GM19099 (cell line): Measurements from ENCODE around the gene RASSF8.

ENCODE experiments used
- POLR2A ChIP-seq: IDR thresholded peaks from 3 replicates; pipeline ENCODE4 v1.6.1; 2011; ENCODE audit warnings: low read depth; ENCODE audit not compliant: insufficient read length; ENCODE audit errors: extremely low read depth

The RASSF8 gene

GRCh38 chr12:25957793-25958427 lies 572 bp upstream of the RASSF8 start:
- TF ChIP-seq POLR2A: no peak

DNA sequence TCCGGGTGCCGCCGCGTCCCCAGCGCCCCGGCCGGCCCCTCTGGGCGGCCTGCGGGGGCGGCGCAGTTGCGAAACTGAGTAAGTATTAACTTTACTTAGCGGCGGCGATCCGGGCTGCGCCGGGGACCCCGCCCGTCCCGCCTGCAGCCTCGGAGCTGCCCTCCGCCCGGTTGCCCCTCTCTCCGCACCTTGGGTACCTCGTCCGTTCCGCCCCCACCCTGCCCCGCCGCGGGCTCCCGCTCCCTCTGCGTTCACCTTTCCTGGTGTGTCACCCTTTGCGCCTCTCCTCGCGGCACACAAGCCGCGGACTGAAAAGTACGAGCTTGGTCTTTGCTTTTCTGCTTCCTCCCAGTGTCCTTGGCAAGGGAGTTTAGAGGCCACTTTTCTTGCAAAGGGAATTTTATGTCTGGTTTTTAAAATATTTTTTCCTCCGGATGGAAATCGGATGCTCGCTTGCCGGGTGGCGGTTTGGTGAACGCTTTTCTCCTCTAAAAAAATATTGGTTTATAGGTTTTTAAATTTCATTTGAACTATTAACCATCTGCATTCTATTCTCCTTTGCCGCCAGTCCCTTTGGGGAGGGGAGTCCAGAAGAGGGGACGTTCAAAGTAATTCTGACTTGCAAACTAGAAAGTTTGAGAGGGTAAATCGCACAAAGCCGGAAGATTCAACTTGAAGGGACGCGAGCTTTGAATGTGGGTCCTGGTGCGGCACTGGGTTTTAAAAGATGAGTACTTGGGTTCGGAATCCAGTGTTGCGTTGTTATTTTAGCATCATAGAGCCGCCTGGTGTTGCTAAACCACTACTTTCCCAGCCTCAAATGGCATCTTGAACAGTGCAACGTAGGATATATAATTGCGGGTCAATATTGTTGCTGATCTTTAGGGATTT lies 834 bp downstream of the RASSF8 start:
- no peak for TF ChIP-seq POLR2A

GRCh38 chr12:25960143-25960542 lies 1.7 kb downstream of the RASSF8 start:
- no peak for TF ChIP-seq POLR2A

DNA sequence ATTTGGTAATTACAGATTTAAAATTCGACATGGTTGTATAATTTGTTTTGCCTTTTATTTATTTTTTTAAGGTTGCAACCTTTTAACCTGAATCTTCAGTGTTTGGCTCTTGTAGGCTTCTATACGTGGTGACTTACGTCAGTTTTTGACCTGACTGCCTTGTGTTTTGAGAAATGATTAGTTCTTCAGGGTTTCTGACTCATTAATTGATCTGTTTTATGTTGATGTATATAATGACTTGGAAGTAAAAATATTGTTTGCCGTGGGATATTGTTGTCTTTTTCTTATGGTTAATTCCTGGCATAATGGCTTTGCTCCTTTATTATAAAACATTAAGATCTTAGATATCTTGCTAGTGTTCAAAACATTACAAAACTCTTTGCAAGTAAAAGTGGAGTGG lies 2.5 kb downstream of the RASSF8 start:
- no peak for TF ChIP-seq POLR2A

DNA sequence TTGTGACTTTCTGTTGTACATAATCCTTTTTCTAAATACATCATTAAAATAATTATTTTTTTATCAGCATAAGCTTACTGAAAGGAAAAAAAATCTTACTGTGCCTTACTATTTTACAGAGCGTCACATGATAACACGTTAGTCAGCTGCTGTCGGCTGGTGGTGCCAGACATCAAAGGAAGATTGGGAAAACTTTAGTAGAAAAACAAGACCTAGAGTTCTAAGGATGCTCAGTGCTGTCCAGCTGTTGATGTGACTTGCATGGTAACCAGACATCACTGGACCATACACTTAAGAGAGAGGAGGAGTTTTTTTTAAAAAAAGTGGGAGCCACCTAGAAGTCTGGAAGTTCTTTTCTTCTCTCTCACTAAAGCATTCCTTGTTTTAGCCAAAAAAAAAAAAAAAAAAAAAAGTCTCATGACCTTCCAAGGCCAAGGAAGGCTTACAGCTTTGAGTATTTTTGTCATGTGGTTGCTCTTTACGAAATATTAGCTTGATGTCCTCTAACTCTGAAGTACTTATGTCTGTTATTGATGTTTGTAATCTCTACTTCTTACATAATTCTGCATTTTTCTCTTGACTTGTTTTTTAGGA lies 4.5 kb downstream of the RASSF8 start:
- TF ChIP-seq POLR2A: no peak

DNA sequence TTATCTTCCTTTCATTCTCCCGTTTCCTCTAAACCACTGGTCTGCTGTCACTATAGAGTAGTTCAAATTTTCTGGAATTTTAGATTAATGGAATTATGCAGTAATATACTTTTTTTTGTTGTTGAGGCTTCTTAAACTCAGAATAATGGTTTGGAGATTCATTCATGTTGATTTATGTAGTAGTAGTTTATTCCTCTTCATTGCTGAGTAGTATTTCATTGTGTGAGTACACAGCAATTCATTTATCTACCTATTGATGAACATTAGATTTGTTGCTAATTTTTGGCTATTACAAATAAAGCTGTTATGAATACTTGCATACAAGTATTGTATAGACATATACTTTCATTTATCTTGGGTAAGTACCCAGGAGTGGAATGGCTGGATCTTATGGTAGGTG lies 7.2 kb downstream of the RASSF8 start:
- TF ChIP-seq POLR2A: no peak

GRCh38 chr12:25970082-25970481 lies 11.6 kb downstream of the RASSF8 start:
- no peak for TF ChIP-seq POLR2A

DNA sequence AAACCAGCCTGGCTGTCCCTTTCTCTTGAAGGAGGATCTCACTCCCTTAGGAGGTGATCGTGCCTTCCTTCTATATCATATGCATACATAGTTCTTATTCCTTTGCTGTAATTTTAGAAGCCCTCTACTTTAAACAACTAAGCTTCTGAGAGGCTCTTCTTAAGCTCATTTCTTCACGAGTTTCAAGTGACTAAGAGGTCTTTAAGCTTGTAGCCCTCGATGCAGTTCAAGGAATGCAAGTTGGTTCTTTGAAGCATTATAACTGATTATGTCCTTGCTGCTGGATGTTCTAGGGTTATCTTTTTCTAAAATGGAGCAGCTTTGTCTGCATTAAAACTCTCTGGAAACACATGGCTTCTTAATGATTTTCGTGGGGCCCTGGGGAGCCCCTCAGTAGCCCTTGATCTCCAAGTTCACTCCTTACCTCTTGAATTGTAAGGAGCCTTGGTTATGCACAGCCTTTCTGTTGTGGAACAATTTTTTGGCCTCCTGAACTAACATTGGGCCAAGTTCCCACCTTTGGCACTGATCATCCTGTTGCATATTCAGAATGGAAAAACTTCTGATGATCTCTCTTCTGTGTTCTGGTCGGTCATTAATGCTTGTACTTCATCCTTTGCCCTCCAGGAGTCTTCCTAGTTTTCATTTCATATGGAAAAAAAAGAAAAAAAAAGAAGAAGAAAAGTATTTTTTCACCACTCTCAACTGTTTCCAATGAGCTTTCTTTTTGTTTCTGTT lies 12.6 kb downstream of the RASSF8 start:
- no peak for TF ChIP-seq POLR2A

GRCh38 chr12:25971654-25972041 lies 13.2 kb downstream of the RASSF8 start:
- no peak for TF ChIP-seq POLR2A

GRCh38 chr12:25972783-25973182 lies 14.3 kb downstream of the RASSF8 start:
- no peak for TF ChIP-seq POLR2A

GRCh38 chr12:25975179-25975578 lies 16.7 kb downstream of the RASSF8 start:
- no peak for TF ChIP-seq POLR2A

GRCh38 chr12:25975682-25976081 lies 17.2 kb downstream of the RASSF8 start:
- TF ChIP-seq POLR2A: no peak

- TF ChIP-seq POLR2A: no peak
Measured at GRCh38 chr12:25976289-25976688, 17.8 kb downstream of the RASSF8 start.

- no peak for TF ChIP-seq POLR2A
Measured at GRCh38 chr12:25977047-25977446, 18.6 kb downstream of the RASSF8 start.

DNA sequence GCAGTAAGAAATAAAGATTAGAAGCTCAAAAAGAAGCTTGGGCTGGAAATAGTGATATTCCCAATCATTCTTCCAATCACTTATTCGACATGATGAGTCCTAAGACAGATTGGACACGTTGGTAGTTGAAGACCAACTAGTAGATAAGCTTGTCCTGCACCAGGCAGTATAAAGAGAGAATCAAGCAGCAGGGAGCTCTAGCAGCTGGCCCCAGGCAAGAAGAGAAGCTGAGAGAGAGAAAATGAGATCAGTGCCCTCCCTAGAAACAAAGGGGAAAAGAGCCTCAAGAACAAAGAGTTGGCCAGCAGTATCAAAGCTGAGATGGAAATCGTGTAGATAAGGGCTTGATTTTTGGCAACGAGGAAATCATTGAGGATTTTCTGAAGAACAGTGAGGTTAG lies 20.6 kb downstream of the RASSF8 start:
- no peak for TF ChIP-seq POLR2A
